ENCODE results near the gene COX7B2.

COX7B2 gene

DNA sequence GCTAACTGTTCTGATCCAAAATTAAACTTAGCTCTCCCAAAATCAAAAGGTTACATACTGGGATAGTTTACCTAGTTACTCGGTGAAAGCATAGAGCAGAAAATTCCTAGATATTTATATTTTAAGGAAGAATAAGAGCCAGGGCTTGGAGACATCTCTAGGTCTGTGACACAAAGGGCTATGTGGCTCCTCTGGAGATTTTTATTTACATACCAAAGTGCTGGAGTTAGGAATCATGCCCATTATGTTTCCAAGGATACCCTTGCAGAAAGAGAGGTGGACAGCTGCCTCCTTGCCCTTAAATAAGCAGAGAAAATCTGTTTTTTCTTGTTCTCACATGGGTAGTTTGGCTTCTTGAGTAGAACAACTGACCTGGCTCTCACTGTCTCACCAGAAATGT, 9.0 kb downstream of the COX7B2 start:
- Histone ChIP-seq H3F3A (ENCODE audit: low read depth) (no peaks in the 10 kb centered on the region), H3K4me1 (ENCODE audit: insufficient read depth, low read length, poor library complexity, severe bottlenecking) (no peaks in the 10 kb centered on the region)

DNA sequence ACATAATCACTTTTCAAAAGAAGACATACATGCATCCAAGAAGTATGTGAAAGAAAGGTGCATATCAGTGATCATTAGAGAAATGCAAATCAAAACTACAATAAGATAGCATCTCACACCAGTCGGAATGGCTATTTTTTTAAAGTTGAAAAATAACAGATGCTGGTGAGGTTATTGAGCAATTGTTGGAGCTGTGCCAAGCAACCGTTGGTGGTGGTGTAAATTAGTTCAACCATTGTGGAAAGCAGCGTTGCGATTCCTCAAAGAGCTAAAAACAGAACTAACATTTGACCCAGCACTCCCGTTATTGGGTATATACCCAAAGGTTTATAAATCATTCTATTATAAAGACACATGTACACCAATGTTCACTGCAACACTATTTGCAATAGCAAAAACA, 14.2 kb downstream of the COX7B2 start:
- Histone ChIP-seq H3K4me2 (ENCODE audit: low read depth, low read length, poor library complexity, severe bottlenecking) (no peak overlapping the region), H4K20me1 (ENCODE audit: insufficient read depth, low read length, poor library complexity, severe bottlenecking) (no peaks in the 10 kb centered on the region), H2AFZ (ENCODE audit: low read length) (no peak overlapping the region), H3K79me2 (ENCODE audit: insufficient read depth, low read length) (no peaks in the 10 kb centered on the region), H3F3A (ENCODE audit: low read depth) (no peaks in the 10 kb centered on the region), H3K4me1 (ENCODE audit: insufficient read depth, low read length, poor library complexity, severe bottlenecking) (no peaks in the 10 kb centered on the region), H3K9me3 (ENCODE audit: insufficient read depth, low read depth, low read length) (no peaks in the 10 kb centered on the region), H3K36me3 (ENCODE audit: insufficient read depth, low read length) (no peaks in the 10 kb centered on the region), H3K9me2 (replicated peaks; ENCODE audit: low read depth, low read length) (no peaks in the 10 kb centered on the region), H3K9ac (ENCODE audit: low read depth, low read length, poor library complexity, severe bottlenecking) (no peak overlapping the region), H3K27me3 (ENCODE audit: insufficient read depth, low read length, poor library complexity, severe bottlenecking) (no peaks in the 10 kb centered on the region), H3K4me3 (ENCODE audit: low read length, poor library complexity, severe bottlenecking) (no peak overlapping the region)
- TF ChIP-seq, protein P1, sequence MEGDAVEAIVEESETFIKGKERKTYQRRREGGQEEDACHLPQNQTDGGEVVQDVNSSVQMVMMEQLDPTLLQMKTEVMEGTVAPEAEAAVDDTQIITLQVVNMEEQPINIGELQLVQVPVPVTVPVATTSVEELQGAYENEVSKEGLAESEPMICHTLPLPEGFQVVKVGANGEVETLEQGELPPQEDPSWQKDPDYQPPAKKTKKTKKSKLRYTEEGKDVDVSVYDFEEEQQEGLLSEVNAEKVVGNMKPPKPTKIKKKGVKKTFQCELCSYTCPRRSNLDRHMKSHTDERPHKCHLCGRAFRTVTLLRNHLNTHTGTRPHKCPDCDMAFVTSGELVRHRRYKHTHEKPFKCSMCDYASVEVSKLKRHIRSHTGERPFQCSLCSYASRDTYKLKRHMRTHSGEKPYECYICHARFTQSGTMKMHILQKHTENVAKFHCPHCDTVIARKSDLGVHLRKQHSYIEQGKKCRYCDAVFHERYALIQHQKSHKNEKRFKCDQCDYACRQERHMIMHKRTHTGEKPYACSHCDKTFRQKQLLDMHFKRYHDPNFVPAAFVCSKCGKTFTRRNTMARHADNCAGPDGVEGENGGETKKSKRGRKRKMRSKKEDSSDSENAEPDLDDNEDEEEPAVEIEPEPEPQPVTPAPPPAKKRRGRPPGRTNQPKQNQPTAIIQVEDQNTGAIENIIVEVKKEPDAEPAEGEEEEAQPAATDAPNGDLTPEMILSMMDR (conservative IDR thresholded peaks at IDR 0.05; ENCODE audit: low read length) = no peak
- no peak for TF ChIP-seq EZH2phosphoT487 (IDR thresholded peaks at IDR 0.05; ENCODE audit: borderline replicate concordance)

More for the DNA sequence above, 9.0 kb downstream of the COX7B2 start:
- Histone ChIP-seq H3K4me3 (ENCODE audit: low read length, poor library complexity, severe bottlenecking) (no peak overlapping the region), H3K9me2 (replicated peaks; ENCODE audit: low read depth, low read length) (no peaks in the 10 kb centered on the region), H4K20me1 (ENCODE audit: insufficient read depth, low read length, poor library complexity, severe bottlenecking) (no peaks in the 10 kb centered on the region), H3K4me2 (ENCODE audit: low read depth, low read length, poor library complexity, severe bottlenecking) (no peak overlapping the region), H3K79me2 (ENCODE audit: insufficient read depth, low read length) (no peaks in the 10 kb centered on the region), H2AFZ (ENCODE audit: low read length) (no peak overlapping the region), H3K9ac (ENCODE audit: low read depth, low read length, poor library complexity, severe bottlenecking) (no peak overlapping the region), H3K36me3 (ENCODE audit: insufficient read depth, low read length) (no peaks in the 10 kb centered on the region), H3K9me3 (ENCODE audit: insufficient read depth, low read depth, low read length) (no peaks in the 10 kb centered on the region), H3K27me3 (ENCODE audit: insufficient read depth, low read length, poor library complexity, severe bottlenecking) (no peaks in the 10 kb centered on the region)
- no peak for TF ChIP-seq EZH2phosphoT487 (IDR thresholded peaks at IDR 0.05; ENCODE audit: borderline replicate concordance)
- TF ChIP-seq, protein P1 (conservative IDR thresholded peaks at IDR 0.05; ENCODE audit: low read length) = no peak

DNA sequence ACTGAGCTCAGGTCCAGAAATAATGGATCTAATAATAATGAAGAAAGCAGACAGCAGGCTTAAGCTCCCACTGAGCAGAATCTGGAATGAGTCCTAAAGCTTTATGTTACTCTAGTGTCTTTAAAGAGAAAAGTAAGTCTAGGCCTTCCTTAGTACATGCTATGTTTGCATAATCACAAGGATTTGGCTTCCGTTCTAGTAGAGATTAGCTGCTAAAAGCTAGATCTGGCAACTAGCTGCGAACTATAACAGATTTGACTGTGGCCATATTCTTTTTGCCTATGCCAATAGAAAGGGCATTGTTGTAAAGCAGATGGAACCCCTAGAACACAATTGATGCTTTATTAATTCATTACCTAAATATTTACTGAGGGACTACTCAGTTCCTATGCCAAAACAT, 19.0 kb downstream of the COX7B2 start:
- Histone ChIP-seq H3K4me1 (ENCODE audit: insufficient read depth, low read length, poor library complexity, severe bottlenecking) (no peaks in the 10 kb centered on the region), H3F3A (ENCODE audit: low read depth) (no peaks in the 10 kb centered on the region), H3K27me3 (ENCODE audit: insufficient read depth, low read length, poor library complexity, severe bottlenecking) (no peaks in the 10 kb centered on the region), H4K20me1 (ENCODE audit: insufficient read depth, low read length, poor library complexity, severe bottlenecking) (no peaks in the 10 kb centered on the region), H3K9me3 (ENCODE audit: insufficient read depth, low read depth, low read length) (no peaks in the 10 kb centered on the region), H3K4me2 (ENCODE audit: low read depth, low read length, poor library complexity, severe bottlenecking) (no peak overlapping the region), H3K9ac (ENCODE audit: low read depth, low read length, poor library complexity, severe bottlenecking) (no peak overlapping the region), H3K4me3 (ENCODE audit: low read length, poor library complexity, severe bottlenecking) (no peak overlapping the region), H3K79me2 (ENCODE audit: insufficient read depth, low read length) (no peaks in the 10 kb centered on the region), H3K36me3 (ENCODE audit: insufficient read depth, low read length) (no peaks in the 10 kb centered on the region), H3K9me2 (replicated peaks; ENCODE audit: low read depth, low read length) (no peaks in the 10 kb centered on the region), H2AFZ (ENCODE audit: low read length) (no peak overlapping the region)
- no peak for TF ChIP-seq EZH2phosphoT487 (IDR thresholded peaks at IDR 0.05; ENCODE audit: borderline replicate concordance)
- TF ChIP-seq, protein P1 (conservative IDR thresholded peaks at IDR 0.05; ENCODE audit: low read length) = no peak
